T1000 (cell line): ENCODE data around the gene HIVEP3.

Experiments
- DNase-seq: peaks from one replicate; lab custom pipeline; 2025; ENCODE audit warnings: mixed read lengths; lab: John Stamatoyannopoulos, UW

Gene HIVEP3

DNA sequence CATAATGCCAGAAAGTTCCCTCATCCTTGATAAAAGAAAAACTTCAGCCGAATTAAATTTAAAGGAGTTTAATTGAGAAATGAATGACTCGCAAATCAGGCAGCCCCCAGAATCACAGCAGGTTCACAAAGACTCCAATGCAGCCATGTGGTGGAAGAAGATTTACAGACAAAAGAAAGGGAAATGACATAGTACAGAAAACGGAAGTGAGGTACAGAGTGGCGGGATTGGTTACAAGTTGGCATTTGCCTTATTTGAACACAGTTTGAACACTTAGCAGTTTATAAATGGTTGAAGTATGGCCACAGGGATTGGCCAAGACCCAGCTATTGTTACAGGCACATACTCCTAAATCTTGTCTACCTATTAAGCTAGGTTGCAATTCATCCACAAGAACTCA lies 46.6 kb downstream of the HIVEP3 start:
- DNase-seq, result no peak

GRCh38 chr1:41870076-41870562 lies 48.6 kb downstream of the HIVEP3 start:
- peak; percentile 42 for DNase-seq

- DNase-seq, result no peak
These were observed 50.3 kb downstream of the HIVEP3 start for GRCh38 chr1:41868241-41868998.

GRCh38 chr1:41866285-41866684 lies 52.4 kb downstream of the HIVEP3 start:
- no peak for DNase-seq

DNA sequence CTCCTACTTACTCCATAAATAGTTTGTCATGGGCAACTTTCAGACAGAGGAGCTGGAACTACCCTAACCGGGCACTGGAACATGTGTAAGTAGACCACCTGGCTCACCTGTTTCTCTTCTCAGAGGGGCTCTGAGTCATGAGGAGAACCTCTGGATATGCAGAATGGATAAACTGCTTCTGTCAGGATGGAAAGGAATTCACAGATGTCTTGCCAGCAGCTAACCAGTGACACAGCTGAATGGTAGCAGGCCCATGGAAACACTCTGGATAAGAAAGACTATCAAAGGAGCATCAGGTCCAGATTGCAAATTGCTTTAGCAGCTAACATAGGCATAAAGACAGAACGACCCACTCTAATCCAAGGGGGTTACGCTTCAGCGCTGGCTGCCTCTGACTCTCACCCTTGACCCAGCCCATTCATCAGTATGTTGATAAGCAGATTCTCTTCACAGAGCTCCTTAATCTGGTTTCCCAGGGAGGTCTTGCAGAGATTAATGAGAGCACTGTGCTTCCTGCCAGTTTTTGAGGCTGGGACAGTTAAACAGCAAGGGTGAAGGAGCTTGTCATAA lies 54.2 kb downstream of the HIVEP3 start:
- DNase-seq, result no peak

GRCh38 chr1:41863718-41864117 lies 55.0 kb downstream of the HIVEP3 start:
- no peak for DNase-seq

- DNase-seq, result peak; percentile 25
These were observed 56.1 kb downstream of the HIVEP3 start for GRCh38 chr1:41862384-41863221.

GRCh38 chr1:41861535-41862383 lies 57.0 kb downstream of the HIVEP3 start:
- DNase-seq, result no peak

DNA sequence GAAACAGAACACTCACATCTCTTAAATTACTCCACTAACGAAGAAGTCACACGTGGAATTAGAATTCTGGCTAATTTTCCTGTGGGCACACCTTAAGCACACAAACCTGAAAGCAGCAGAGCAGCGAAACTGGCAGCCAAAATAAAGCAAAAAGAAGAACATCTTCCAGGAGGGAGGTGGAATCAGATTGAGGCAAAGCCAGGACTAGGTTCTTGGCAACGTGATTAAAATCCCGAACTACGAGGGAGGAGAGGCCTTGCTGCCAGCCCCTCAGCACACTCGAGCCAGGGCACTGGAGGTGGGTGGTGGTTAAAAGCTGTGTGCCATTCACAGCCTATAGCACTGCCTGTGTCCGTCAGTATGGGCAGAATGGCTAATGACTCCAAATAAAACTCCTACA lies 58.0 kb downstream of the HIVEP3 start:
- DNase-seq, result no peak

GRCh38 chr1:41860214-41860613 lies 58.5 kb downstream of the HIVEP3 start:
- no peak for DNase-seq

GRCh38 chr1:41859686-41860085 lies 59.0 kb downstream of the HIVEP3 start:
- no peak for DNase-seq

DNA sequence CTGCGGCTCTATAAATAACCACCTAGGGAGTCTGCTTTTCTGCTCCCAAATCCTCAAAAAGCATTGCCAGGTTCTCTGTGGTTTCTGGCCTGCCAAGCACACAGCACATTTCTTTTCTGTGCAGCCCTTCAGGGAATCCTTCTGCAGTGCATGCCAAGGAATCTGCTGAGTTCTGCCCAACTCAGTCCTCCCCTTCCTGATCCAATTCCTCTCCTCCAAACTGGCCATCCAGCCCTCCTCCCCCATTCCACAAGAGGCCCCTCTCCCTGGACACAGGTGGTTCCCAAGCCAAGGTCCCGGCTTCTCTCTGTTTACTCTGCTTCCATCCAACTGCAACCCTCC lies 61.8 kb downstream of the HIVEP3 start:
- DNase-seq, result no peak

DNA sequence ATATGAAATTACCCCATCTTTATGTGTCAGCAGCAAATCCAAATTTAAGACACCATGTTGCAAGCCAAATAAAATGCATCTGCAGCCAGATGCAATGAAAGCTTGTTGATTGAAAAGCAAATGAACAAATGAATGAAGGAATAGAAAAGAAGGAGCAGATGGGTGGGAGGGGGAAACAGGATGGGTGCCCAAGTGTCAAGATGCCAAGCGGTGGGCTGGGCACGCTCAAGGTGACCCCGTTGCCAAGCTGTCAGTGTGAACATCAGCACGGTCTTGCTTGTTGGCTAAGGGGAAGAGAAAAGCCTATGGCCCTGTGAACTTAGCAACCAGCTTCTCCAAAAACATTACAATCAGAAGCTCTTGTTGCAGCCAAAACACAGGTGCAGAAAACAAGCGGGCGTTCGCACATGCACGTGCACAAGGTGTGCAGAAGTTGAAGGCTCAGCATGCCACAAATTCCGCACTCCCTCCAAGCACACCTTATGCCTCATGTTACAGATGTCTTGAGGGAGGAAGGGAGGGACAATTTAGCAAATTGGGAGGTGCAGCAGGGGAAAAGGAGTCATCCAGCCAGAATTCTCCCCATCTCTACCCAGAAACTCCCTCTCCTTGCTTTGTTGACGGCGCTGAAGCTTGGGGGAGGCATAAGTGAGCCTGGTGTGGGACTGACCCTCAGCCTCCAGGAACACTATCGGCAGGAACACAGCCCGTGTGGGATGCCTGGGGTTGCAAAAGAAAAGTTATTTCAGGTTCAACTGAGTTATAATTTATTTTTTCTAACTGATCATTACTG lies 62.4 kb downstream of the HIVEP3 start:
- no peak for DNase-seq

- DNase-seq, result no peak
These were observed 63.0 kb downstream of the HIVEP3 start for GRCh38 chr1:41855713-41856112.

DNA sequence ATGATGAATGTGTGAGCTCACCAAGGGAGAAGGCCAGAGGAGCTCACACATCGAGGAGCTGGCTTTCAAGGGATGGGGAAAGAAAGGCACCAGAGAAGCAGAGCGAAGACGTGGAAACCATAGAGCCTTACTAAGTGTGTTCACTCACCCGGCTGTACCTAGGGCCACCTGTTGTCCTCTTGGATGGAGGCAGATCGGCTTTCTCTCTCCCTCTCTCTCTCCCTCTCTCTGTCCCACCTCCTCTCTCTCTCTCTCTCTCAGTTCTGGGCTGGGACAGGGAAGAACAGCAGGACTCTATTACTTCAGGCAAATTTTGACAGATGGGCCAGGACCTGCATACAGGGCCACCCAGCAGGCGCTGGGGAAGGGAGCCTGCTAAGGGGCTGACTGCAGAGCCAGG lies 64.8 kb downstream of the HIVEP3 start:
- no peak for DNase-seq

DNA sequence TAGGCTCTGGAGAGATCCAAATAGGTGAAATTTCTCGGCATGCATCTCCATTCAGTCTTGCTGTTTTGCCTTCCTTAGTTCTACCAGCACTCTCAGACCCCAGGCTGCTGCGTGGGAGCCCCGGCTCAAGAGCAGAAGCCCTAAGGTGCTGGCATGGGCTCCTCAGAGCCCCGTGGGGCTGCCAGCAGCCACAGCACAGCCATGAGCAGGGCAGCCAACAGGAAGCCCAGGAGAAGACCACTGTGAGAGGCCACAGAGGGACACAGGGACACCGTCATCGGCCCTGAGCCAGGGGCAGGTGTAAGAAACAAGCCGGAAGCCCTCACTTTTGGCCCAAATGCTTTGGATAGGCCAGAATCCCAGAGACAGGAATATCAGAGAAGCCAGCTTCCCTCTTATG lies 66.6 kb downstream of the HIVEP3 start:
- no peak for DNase-seq

DNA sequence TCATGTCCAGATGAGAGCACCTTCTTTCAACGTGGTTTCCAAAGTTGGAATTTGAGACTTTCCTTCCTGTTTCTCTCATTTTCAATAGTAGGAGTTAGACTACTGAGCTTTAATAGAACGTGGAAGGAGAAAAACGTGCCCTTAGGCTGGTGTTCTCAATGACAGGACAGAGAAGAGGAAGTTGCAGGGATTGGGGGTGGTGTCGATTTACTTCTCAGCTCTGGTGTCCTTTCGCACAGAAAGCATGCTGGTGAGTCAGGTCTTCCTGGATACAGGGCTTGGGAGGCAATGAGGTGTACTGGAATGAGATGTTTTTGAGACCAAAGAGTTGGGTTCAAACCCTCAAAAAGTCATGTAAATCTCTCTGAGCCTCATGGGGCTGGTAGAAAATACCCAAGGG lies 67.1 kb downstream of the HIVEP3 start:
- peak; percentile 47 for DNase-seq

- no peak for DNase-seq
These were observed 68.7 kb downstream of the HIVEP3 start for GRCh38 chr1:41850029-41850428.

DNA sequence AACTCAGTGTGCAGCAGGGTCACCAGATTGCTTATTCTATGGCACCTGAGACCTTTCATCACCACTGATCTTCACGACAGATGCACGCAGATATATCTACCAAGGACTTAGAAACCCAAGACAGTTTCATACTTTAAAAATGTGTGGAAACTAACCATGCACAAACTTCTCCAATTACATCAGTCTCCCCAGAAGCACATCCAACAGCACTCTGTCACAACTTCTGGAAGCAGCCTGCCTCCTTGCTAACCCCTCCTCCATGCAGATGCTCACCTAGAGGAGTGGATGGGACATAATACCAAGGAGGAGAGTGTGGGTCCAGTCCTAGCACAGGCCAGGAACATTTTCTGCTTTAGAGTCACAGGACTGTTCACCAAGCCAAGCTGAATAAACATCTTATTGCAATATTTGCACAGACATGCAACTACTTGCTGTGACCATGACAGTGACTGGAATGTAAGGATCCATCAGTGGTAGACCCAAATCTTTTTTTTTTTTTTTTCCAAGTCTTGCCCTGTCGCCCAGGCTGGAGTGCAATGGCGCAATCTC lies 69.4 kb downstream of the HIVEP3 start:
- DNase-seq, result no peak

DNA sequence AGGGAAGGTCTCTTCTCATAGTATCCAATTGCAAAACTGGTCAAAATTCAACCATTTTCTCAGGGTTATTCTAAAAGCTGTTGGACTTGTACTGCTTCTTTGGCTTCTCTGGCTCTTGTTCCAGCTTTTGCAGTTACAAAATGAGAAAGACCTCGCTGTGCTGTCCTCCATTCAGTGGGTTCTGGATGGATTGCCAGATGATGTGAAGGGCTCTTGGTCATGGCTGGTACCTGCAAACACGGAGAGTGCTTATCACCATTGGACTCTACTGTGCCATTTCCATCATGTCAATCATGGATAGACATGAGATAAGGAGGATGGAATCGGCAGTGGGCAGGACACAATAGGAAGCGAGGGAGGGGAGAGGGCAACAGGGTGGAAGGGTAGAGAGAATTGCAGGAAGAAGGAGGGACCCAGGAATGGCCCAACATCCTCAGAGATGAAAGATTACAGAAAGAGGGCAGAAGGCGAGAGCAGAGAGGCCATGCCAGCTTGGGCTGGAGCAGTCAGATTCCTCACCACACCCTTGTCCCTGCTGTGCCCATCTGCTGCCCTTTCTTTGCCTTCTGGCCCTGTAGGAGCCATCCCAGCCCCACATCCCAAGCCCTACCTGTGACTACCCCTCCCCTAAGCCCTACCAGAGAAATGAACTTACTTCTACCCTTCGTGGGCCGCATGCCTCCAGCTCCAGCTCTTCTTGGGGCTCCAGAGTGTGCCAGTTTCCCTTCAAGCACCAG lies 70.3 kb downstream of the HIVEP3 start:
- no peak for DNase-seq
